HepG2 (cell line): ENCODE data around the gene ERCC5. TPM values are rescaled to one million over a fixed set of nuclear protein-coding genes. Genes with fewer than 3 reads are reported as not detected.

Experiments
- ATAC-seq: fragments of 200-7000 bp; cut with Tn5 transposase; 3 replicates; pipeline ENCODE4 v1.9.1; 2020; ENCODE audit warnings: mild to moderate bottlenecking, moderate library complexity
- BruUV-seq: library from RNA; stranded (reverse); fragments of 400-500 nt; replicated peaks from 2 replicates; lab custom pipeline; 2021; lab: Mats Ljungman, UMichigan
- CTCF ChIA-PET: fragments of 300-600 bp; formaldehyde crosslinking; extraction: SDS; loops from one replicate; lab custom pipeline; 2021; ENCODE audit warnings: low total read pairs, inconsistent platforms, low intra/inter-chr PET ratio; lab: Yijun Ruan, JAX
- POLR2A ChIA-PET: fragments of 350-600 bp; sonication (Branson Sonifier 250); formaldehyde crosslinking; loops from one replicate; lab custom pipeline; 2020; ENCODE audit warnings: antibody characterized with exemption, inconsistent platforms; lab: Yijun Ruan, JAX
- DNase-seq: peaks from one replicate; pipeline ENCODE4 v3.0.0-alpha.2; 2015; ENCODE audit warnings: low spot score
- FAIRE-seq: peaks from 3 replicates; lab custom pipeline; 2011; peaks lifted over from hg19 to GRCh38; lab: Jason Lieb, UNC
- H2AFZ ChIP-seq: one replicate; pipeline ENCODE4 v1.6.1; 2011; ENCODE audit warnings: low read length, inconsistent platforms
- H3K27ac ChIP-seq: fragments of 300-600 bp; 3 replicates; pipeline ENCODE4 v1.8.0; 2011; ENCODE audit warnings: mixed run types, mild to moderate bottlenecking, mixed read lengths, low read length, inconsistent platforms; ENCODE audit not compliant: insufficient read depth; ENCODE audit errors: extremely low read length
- H3K27me3 ChIP-seq, 2 experiments: fragments of 200-600 bp in 1 of 2; 2 replicates in 1 of 2; 3 replicates in 1 of 2; pipeline versions ENCODE4 v1.6.0 to v1.8.0; 2011; ENCODE audit warnings: low read length in 2 of 2, mild to moderate bottlenecking in 2 of 2, moderate library complexity in 2 of 2, inconsistent platforms in 1 of 2; ENCODE audit not compliant: insufficient read depth in 2 of 2, control insufficient read depth in 1 of 2
- H3K36me3 ChIP-seq, 2 experiments: fragments of 200-600 bp in 1 of 2; replicated peaks in 1 of 2; 2 replicates in 1 of 2; 3 replicates in 1 of 2; pipeline versions ENCODE4 v1.5.1 to v1.8.0; 2011; ENCODE audit warnings: low read length in 2 of 2, inconsistent platforms in 1 of 2; ENCODE audit not compliant: insufficient read depth in 2 of 2, control insufficient read depth in 1 of 2
- H3K4me1 ChIP-seq: 2 replicates; pipeline ENCODE4 v1.5.1; 2012; ENCODE audit warnings: low read length, inconsistent platforms; ENCODE audit not compliant: insufficient read depth
- H3K4me2 ChIP-seq: 2 replicates; pipeline ENCODE4 v1.6.0; 2011; ENCODE audit warnings: low read depth, low read length, inconsistent platforms
- H3K4me3 ChIP-seq, 3 experiments: fragments of 200-600 bp in 1 of 3; sonication (generic), shearing (Covaris generic) in 1 of 3; replicated peaks in 1 of 3; 2 replicates each; pipeline ENCODE4 v1.5.1; 2011 to 2016; ENCODE audit warnings: low read length in 3 of 3, inconsistent platforms in 2 of 3, low read depth in 2 of 3, mild to moderate bottlenecking in 2 of 3, control low read depth in 1 of 3, mixed read lengths in 1 of 3; ENCODE audit not compliant: insufficient read depth in 1 of 3
- H3K79me2 ChIP-seq: one replicate; pipeline ENCODE4 v1.6.1; 2011; ENCODE audit warnings: low read length, inconsistent platforms; ENCODE audit not compliant: insufficient read depth
- H3K9ac ChIP-seq: 2 replicates; pipeline ENCODE4 v1.6.0; 2011; ENCODE audit warnings: mild to moderate bottlenecking, low read depth, low read length, inconsistent platforms; ENCODE audit not compliant: insufficient read depth
- H3K9me3 ChIP-seq: 2 replicates; pipeline ENCODE4 v1.5.1; 2012; ENCODE audit warnings: mild to moderate bottlenecking, low read length
- H4K20me1 ChIP-seq: 2 replicates; pipeline ENCODE4 v1.6.0; 2011; ENCODE audit warnings: inconsistent platforms, mild to moderate bottlenecking, low read length, moderate library complexity; ENCODE audit not compliant: insufficient read depth
- AGO1 ChIP-seq: fragments of 200-400 bp; formaldehyde crosslinking; IDR thresholded peaks from 2 replicates; pipeline ENCODE4 v1.6.1; 2017; ENCODE audit warnings: mild to moderate bottlenecking, low read depth, low read length, moderate library complexity; ENCODE audit not compliant: poor library complexity, severe bottlenecking
- ARHGAP35 ChIP-seq: sonication (generic); formaldehyde crosslinking; IDR thresholded peaks from 2 replicates; pipeline ENCODE4 v1.9.0; 2022; ENCODE audit warnings: mild to moderate bottlenecking, inconsistent platforms, moderate library complexity, missing genetic modification reagents, borderline replicate concordance
- HNRNPUL1 ChIP-seq: fragments of 200-400 bp; formaldehyde crosslinking; IDR thresholded peaks from 2 replicates; pipeline ENCODE4 v1.6.1; 2017; ENCODE audit warnings: low read depth, mild to moderate bottlenecking, low read length, moderate library complexity
- MZF1 ChIP-seq: sonication (generic); formaldehyde crosslinking; IDR thresholded peaks from 2 replicates; pipeline ENCODE4 v1.8.1; 2023; ENCODE audit warnings: mild to moderate bottlenecking, missing genetic modification reagents, borderline replicate concordance
- NBN ChIP-seq: fragments of 450-650 bp; conservative IDR thresholded peaks from 2 replicates; pipeline ENCODE4 v1.6.1; 2017
- NFE2L1 ChIP-seq: sonication (generic); formaldehyde crosslinking; IDR thresholded peaks from 2 replicates; pipeline ENCODE4 v1.4.0; 2020; ENCODE audit warnings: missing genetic modification reagents, mild to moderate bottlenecking, borderline replicate concordance
- PHF20 ChIP-seq: sonication (generic); formaldehyde crosslinking; IDR thresholded peaks from 2 replicates; pipeline ENCODE4 v1.5.0; 2020; ENCODE audit warnings: mild to moderate bottlenecking, missing genetic modification reagents
- PPARG ChIP-seq: conservative IDR thresholded peaks from 2 replicates; pipeline ENCODE4 v1.6.1; 2016; ENCODE audit warnings: missing biosample characterization, missing genetic modification reagents
- RORA ChIP-seq: sonication (generic); formaldehyde crosslinking; IDR thresholded peaks from 2 replicates; pipeline ENCODE4 v1.5.0; 2020; ENCODE audit warnings: mild to moderate bottlenecking, missing genetic modification reagents, moderate library complexity
- ZBTB20 ChIP-seq: sonication (generic); formaldehyde crosslinking; IDR thresholded peaks from 2 replicates; pipeline ENCODE4 v1.8.1; 2023; ENCODE audit warnings: missing genetic modification reagents, low read depth, mild to moderate bottlenecking, borderline replicate concordance
- ZNF230 ChIP-seq: sonication (generic); formaldehyde crosslinking; IDR thresholded peaks from 2 replicates; pipeline ENCODE4 v1.4.0; 2020; ENCODE audit warnings: mild to moderate bottlenecking, missing genetic modification reagents
- ZNF432 ChIP-seq: sonication (generic); formaldehyde crosslinking; IDR thresholded peaks from 2 replicates; pipeline ENCODE4 v1.5.0; 2020; ENCODE audit warnings: missing genetic modification reagents, mild to moderate bottlenecking, borderline replicate concordance
- ZNF562 ChIP-seq: sonication (generic); formaldehyde crosslinking; IDR thresholded peaks from 2 replicates; pipeline ENCODE4 v1.8.0; 2022; ENCODE audit warnings: missing genetic modification reagents, borderline replicate concordance
- ZNF644 ChIP-seq: IDR thresholded peaks from 2 replicates; pipeline ENCODE4 v1.6.1; 2016; ENCODE audit warnings: low read depth
- ZSCAN31 ChIP-seq: sonication (generic); formaldehyde crosslinking; IDR thresholded peaks from 2 replicates; pipeline ENCODE4 v1.5.0; 2020; ENCODE audit warnings: low read depth, mild to moderate bottlenecking, missing genetic modification reagents
- WGBS: methylation state at CpG from one replicate; pipeline ENCODE4 v1.1.6; 2017; ENCODE audit warnings: low lambda C conversion rate; 5-methylcytosine and 5-hydroxymethylcytosine counted together
- in situ Hi-C: cut with HindIII; loops from 2 replicates; pipeline ENCODE4 v1.10.0; 2017; ENCODE audit warnings: low pct_unique_long_range_greater_than_20kb; ENCODE audit not compliant: extremely low pct_ligation_motif_present
- intact Hi-C: fragments of 100-400 bp; cut with micrococcal nuclease; formaldehyde crosslinking; loops from one replicate; pipeline ENCODE4 v1.10.0; 2022; ENCODE audit not compliant: unreplicated experiment
- polyA plus RNA-seq, 8 experiments: library from polyadenylated mRNA; depleted of rRNA in 3 of 8; stranded (reverse) in 7 of 8; unstranded in 1 of 8; fragments of >200 nt; fragmentation: Illumina TruSeq in 4 of 8; extraction: Trizol in 4 of 8; gene quantifications; 2 replicates each; pipeline versions ENCODE4 v1.2.1 to v1.2.3, GENCODE V29; 2011 to 2016; ENCODE audit warnings: low read depth in 4 of 8, missing spikeins in 1 of 8, mixed read lengths in 1 of 8; ENCODE audit not compliant: insufficient read depth in 1 of 8
- total RNA-seq, 5 experiments: library from RNA; depleted of rRNA; stranded (reverse); fragments of >200 nt; fragmentation: Illumina TruSeq; extraction: Trizol; gene quantifications; 2 replicates each; pipeline ENCODE4 v1.2.3, GENCODE V29; 2016; ENCODE audit warnings: low read depth in 1 of 5
- TF ChIP-seq, protein P1 (sequence below): sonication (generic); formaldehyde crosslinking; IDR thresholded peaks from 2 replicates; pipeline ENCODE4 v1.4.0; 2020; ENCODE audit warnings: mild to moderate bottlenecking, missing genetic modification reagents
- TF ChIP-seq, protein P2 (sequence below): IDR thresholded peaks from 2 replicates; pipeline ENCODE4 v1.6.1; 2016; ENCODE audit warnings: low read depth, borderline replicate concordance
- TF ChIP-seq, protein P3 (sequence below): sonication (generic); formaldehyde crosslinking; conservative IDR thresholded peaks from 2 replicates; pipeline ENCODE4 v1.4.0; 2020; ENCODE audit warnings: missing genetic modification reagents
- TF ChIP-seq, protein P4 (sequence below): sonication (generic); formaldehyde crosslinking; conservative IDR thresholded peaks from 2 replicates; pipeline ENCODE4 v1.8.0; 2022; ENCODE audit warnings: low read depth, missing genetic modification reagents

ERCC5 gene
- total and polyA plus RNA-seq, 2 of the 13 experiments (the other 11 are each of a cell fraction or from before 2014, with no cell fraction given) = 12.9 to 35.5 TPM

DNA sequence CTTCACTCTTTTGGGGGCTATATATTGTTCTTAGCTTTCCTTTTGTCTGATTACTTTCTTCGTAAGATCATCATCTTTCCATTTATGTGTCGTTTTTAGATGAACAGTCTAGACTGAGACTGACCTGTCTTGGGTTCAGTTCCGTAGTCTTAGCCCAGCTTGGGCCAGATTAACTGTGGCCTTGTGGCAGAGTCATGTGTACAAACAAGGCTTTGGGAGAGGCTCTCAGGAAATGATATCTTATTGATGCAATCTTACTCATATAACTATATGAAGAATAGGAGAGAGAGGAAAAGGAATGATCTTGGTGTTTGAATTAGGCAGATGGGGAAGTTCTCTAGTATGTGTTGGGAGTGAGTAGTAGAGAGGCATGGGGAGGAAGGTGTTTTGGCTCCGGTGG is 6.8 kb upstream of the ERCC5 start:
- ATAC-seq (no peak), FAIRE-seq (no peak), DNase-seq (no peak)
- Histone ChIP-seq H3K36me3 (peaks cover 0 to 31% of the 10 kb centered on the region in 2 experiments; a peak in 2 of 5 replicates), H3K4me3 (no peak overlapping the region), H3K4me2 (no peak overlapping the region), H3K79me2 (no peaks in the 10 kb centered on the region), H2AFZ (no peak overlapping the region), H3K27ac (no peak overlapping the region), H3K4me1 (no peaks in the 10 kb centered on the region), H4K20me1 (no peaks in the 10 kb centered on the region), H3K9ac (no peak overlapping the region), H3K9me3 (no peaks in the 10 kb centered on the region), H3K27me3 (no peaks in the 10 kb centered on the region)
- intact Hi-C loops (no loop called here), in situ Hi-C loops (no loop called here)
- BruUV-seq = no TSS peak
- ChIA-PET POLR2A (no interaction called here), CTCF (no interaction called here)
- WGBS = 48% methylated on average over 4 of the region's 4 CpGs
- TF ChIP-seq ZNF562 (no peak), ZNF432 (no peak), MZF1 (CRISPR knock-in tag) (no peak), PHF20 (CRISPR knock-in tag) (no peak), ZBTB20 (CRISPR knock-in tag) (no peak), ZNF230 (CRISPR knock-in tag) (no peak), NBN (no peak), NFE2L1 (no peak), HNRNPUL1 (no peak), ZNF644 (CRISPR knock-in tag) (no peak), ZSCAN31 (CRISPR knock-in tag) (no peak), PPARG (no peak), ARHGAP35 (no peak), AGO1 (no peak), RORA (CRISPR knock-in tag) (no peak)
- TF ChIP-seq, protein P1, sequence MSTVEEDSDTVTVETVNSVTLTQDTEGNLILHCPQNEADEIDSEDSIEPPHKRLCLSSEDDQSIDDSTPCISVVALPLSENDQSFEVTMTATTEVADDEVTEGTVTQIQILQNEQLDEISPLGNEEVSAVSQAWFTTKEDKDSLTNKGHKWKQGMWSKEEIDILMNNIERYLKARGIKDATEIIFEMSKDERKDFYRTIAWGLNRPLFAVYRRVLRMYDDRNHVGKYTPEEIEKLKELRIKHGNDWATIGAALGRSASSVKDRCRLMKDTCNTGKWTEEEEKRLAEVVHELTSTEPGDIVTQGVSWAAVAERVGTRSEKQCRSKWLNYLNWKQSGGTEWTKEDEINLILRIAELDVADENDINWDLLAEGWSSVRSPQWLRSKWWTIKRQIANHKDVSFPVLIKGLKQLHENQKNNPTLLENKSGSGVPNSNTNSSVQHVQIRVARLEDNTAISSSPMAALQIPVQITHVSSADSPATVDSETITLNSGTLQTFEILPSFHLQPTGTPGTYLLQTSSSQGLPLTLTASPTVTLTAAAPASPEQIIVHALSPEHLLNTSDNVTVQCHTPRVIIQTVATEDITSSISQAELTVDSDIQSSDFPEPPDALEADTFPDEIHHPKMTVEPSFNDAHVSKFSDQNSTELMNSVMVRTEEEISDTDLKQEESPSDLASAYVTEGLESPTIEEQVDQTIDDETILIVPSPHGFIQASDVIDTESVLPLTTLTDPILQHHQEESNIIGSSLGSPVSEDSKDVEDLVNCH (CRISPR knock-in tag) = no peak
- TF ChIP-seq, protein P2, sequence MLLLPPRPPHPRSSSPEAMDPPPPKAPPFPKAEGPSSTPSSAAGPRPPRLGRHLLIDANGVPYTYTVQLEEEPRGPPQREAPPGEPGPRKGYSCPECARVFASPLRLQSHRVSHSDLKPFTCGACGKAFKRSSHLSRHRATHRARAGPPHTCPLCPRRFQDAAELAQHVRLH (CRISPR knock-in tag) = no peak
- TF ChIP-seq, protein P3, sequence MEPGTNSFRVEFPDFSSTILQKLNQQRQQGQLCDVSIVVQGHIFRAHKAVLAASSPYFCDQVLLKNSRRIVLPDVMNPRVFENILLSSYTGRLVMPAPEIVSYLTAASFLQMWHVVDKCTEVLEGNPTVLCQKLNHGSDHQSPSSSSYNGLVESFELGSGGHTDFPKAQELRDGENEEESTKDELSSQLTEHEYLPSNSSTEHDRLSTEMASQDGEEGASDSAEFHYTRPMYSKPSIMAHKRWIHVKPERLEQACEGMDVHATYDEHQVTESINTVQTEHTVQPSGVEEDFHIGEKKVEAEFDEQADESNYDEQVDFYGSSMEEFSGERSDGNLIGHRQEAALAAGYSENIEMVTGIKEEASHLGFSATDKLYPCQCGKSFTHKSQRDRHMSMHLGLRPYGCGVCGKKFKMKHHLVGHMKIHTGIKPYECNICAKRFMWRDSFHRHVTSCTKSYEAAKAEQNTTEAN (CRISPR knock-in tag) = no peak
- TF ChIP-seq, protein P4, sequence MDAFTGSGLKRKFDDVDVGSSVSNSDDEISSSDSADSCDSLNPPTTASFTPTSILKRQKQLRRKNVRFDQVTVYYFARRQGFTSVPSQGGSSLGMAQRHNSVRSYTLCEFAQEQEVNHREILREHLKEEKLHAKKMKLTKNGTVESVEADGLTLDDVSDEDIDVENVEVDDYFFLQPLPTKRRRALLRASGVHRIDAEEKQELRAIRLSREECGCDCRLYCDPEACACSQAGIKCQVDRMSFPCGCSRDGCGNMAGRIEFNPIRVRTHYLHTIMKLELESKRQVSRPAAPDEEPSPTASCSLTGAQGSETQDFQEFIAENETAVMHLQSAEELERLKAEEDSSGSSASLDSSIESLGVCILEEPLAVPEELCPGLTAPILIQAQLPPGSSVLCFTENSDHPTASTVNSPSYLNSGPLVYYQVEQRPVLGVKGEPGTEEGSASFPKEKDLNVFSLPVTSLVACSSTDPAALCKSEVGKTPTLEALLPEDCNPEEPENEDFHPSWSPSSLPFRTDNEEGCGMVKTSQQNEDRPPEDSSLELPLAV (CRISPR knock-in tag) = no peak
